NB4 (cell line): ENCODE results near the gene APMAP.

ENCODE experiments used
- DNase-seq: peaks from one replicate; pipeline ENCODE4 v3.0.0; 2010; ENCODE audit warnings: low read depth
- H3K4me3 ChIP-seq: one replicate; pipeline ENCODE4 v1.5.1; 2011; ENCODE audit warnings: mild to moderate bottlenecking, low read depth, low read length, moderate library complexity
- CTCF ChIP-seq: IDR thresholded peaks from one replicate; pipeline ENCODE4 v1.5.1; 2012; ENCODE audit warnings: low read depth, low read length
- MAX ChIP-seq: IDR thresholded peaks from 2 replicates; pipeline ENCODE4 v1.6.1; 2011; ENCODE audit warnings: low read depth, low read length
- MYC ChIP-seq: IDR thresholded peaks from 2 replicates; pipeline ENCODE4 v1.6.1; 2011; ENCODE audit warnings: low read depth, low read length
- POLR2A ChIP-seq: IDR thresholded peaks from 2 replicates; pipeline ENCODE4 v1.6.1; 2011; ENCODE audit warnings: mild to moderate bottlenecking; ENCODE audit not compliant: insufficient read length; ENCODE audit errors: extremely low read depth

Gene APMAP

GRCh38 chr20:24961384-24962181, 31.0 kb downstream of the APMAP start:
- DNase-seq = no peak
- H3K4me3 ChIP-seq = no peak overlapping the region
- TF ChIP-seq MYC = no peak
- no peak for TF ChIP-seq MAX
- TF ChIP-seq CTCF = no peak
- TF ChIP-seq POLR2A = no peak

GRCh38 chr20:24960861-24961260, 31.7 kb downstream of the APMAP start:
- H3K4me3 ChIP-seq = no peak overlapping the region
- TF ChIP-seq CTCF (no peak), MYC (no peak), MAX (no peak), POLR2A (no peak)
- DNase-seq = no peak

- H3K4me3 ChIP-seq = no peak overlapping the region
- DNase-seq = no peak
- no peak for TF ChIP-seq CTCF
- no peak for TF ChIP-seq POLR2A
- no peak for TF ChIP-seq MAX
- TF ChIP-seq MYC = no peak
Observed at GRCh38 chr20:24960302-24960801, 32.2 kb downstream of the APMAP start.

GRCh38 chr20:24959591-24960301, 32.8 kb downstream of the APMAP start:
- DNase-seq = no peak

More at GRCh38 chr20:24959591-24960301, 32.8 kb downstream of the APMAP start:
- no peak for TF ChIP-seq MYC
- no peak for TF ChIP-seq POLR2A
- TF ChIP-seq MAX = no peak
- no peak for TF ChIP-seq CTCF
- no peak overlapping the region for H3K4me3 ChIP-seq
